Activated gamma-delta T cell (primary cell): Measurements from ENCODE around the gene CRADD.

ENCODE experiments used
- DNase-seq: peaks from one replicate; lab custom pipeline; 2025; lab: John Stamatoyannopoulos, UW

CRADD gene

DNA sequence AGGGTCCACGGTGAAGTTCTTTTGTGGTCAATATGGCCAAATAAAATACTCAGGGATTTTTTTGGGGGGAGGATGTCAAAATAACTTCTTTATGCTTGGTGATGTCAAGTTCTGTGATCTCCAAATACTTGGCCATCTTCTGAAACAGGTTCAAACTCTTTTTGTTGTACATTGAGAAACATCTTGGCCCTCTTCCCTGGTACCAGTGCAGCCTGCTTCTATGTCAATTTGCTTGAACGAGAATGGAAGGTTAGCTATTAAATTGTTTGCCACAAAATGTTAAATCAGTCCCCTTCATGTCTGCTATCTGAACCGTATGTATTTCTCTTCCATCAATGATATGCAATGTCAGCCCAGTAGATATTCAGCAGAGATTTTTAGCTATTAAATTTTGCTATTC lies 6.1 kb upstream of the CRADD start:
- no peak for DNase-seq

DNA sequence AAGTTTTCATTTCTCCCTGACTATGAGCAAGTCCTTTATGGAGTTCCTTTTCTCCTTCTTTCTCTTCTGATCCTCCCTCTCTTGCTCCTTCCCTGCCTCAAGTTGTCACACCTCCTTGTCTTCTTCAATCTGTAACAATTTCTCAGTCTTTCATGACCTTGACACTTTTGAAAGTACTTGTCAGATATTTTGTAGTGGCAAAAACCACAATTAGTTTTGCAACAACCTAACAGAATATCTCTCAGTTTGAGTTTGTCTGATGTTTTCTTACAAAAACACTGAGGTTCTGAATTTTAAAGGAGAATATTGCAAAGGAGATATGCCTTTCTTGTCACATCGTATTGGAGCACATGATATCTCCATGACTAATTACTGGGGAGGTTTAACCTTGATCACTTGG lies 4.1 kb upstream of the CRADD start:
- no peak for DNase-seq

DNA sequence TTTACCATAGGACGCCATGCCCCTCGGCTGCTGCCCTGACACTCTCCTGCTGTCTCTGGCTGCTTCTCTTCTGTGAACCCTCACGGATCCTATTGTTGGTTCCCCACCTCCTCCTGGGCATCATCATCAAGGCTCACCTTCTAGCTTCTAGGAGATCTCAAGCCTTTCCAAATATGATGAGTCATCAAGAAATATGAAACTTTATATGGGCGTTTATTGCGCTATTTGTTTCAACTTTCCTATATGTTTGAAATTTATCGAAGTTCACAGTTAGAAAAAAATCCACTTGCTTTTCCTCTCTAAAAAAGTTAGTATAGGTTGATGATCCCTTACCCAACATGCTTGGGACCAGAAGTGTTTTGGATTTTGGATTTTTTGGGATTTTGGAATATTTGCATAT lies 2.8 kb upstream of the CRADD start:
- DNase-seq: no peak

- DNase-seq: no peak
Measured at GRCh38 chr12:93676408-93677194, 574 bp upstream of the CRADD start.

- DNase-seq: no peak
Measured at GRCh38 chr12:93678779-93679178, 1.6 kb downstream of the CRADD start.

GRCh38 chr12:93679308-93679925 lies 2.2 kb downstream of the CRADD start:
- no peak for DNase-seq

DNA sequence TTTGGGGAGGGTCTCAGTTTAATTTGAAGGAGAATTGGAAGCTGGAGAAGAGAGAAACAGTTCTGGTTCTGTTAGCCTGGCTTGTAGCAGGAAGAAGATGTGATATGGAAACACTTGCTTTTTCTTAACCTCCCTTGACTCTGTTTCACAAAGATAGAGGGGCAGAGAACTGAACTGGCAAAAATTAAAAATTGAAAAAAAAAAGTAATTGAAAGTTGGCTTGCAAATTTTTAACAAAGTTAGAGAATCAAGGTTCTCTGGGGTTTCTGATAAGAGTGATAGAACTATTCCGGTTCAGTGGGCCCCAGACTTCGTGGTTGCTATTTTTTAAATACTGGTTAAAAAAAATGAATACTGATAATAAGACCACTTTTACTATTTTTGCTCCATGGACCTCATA lies 2.8 kb downstream of the CRADD start:
- DNase-seq: no peak

DNA sequence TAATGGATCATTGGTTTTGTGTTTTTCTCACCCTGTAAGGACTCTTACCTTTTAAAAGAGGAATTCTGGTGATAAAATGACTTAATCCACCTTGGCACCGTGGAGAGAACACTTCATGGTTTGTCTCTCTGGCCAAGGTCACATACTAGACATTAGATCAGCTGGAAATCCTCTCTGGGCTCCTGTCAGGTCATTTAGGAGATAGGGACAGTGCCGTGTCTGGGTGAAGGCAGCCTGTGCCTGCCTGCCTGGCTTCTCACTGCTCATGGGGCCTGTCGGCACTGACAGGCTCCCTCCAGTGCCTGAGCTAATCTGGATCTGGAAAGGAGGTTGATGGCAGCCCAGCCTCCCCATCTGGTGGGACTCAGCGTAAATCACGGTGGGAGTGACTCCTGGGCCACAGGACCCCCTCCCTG lies 5.7 kb downstream of the CRADD start:
- DNase-seq: no peak

- DNase-seq: no peak
Measured at GRCh38 chr12:93683410-93683809, 6.2 kb downstream of the CRADD start.

- DNase-seq: no peak
Measured at GRCh38 chr12:93684716-93685115, 7.5 kb downstream of the CRADD start.

GRCh38 chr12:93686572-93687356 lies 9.6 kb downstream of the CRADD start:
- DNase-seq: no peak

DNA sequence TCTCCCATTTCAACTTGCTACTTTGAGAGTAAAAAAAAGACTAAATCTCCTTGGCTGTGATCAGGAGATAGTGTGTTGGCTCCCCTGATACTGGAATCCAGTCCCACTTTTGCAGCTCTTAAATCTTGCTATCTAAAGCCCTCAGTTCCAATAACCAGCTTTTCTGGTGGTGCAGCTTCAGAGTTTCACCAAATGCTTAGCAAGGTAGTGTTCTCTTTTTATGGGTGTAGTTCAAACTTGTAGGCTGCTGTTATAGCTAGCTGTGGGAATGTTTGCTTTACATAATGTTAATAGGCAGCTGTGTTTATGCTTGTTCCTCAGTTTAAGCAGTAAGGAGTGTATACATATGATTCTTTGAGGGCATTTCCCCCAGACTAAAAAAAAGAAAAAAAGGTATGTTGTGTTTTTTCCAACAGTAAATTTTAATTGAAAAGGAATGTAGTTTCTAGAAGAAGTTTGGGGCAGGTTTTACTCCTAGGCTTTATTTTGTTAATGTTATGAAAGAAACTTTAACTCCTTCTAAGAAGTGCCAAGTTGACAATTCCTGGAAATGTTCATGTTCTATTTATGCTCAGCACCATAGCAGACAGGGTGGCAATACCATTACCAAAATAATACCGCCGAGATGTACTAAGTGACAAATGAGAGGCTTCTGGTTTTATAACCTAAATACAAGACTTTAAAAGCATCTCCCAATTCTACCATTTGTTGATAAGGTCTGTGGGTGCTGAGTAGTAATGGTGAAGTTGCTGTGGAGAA lies 12.1 kb downstream of the CRADD start:
- no peak for DNase-seq

DNA sequence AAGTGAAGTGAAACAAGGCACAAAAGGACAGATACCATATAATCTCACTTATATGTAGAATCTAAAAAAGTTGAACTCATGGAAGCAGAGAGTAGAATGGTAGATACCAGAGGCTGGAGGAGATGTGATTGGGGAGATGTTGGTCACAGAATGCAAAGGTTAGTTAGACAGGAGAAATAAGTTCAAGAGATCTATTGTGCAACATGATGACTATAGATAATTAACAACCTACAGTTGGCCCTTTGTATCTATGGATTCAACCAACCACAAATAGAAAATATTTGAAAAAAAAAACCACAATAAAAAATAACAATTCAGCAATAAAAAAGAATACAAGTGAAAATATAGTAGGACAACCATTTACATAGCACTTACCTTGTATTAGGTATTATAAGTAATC lies 19.3 kb downstream of the CRADD start:
- DNase-seq: no peak

GRCh38 chr12:93698307-93699092 lies 21.3 kb downstream of the CRADD start:
- DNase-seq: no peak

- DNase-seq: no peak
Measured at GRCh38 chr12:93699271-93700145, 22.3 kb downstream of the CRADD start.

DNA sequence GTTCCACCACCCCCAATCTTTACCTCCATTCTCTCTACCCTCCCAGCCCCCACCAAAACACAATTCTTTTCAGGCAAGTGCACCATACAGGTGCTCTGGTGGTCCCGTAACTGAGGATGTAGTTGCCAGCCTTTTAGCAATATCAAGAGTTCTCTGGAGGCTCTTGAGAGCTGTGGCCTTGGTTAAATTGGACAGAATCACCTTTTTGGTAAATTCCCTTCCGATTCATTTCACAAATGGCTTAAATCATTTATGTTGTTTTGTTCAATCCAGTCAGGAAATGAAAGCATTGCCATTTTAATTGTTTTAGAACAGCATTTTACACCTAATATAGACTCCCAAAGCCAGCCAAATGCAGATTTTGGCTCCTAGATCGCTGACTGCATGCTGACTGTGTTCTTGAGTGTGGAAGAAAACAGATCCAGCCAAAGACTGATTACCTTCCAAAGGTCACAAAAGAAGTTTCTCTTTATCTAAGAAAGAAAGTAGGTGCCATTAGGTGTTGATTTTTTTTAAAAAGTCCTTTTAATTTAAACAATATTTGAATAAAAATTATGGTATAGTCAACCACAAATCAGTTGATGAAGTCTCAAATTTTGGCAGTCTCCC lies 25.6 kb downstream of the CRADD start:
- DNase-seq: no peak

GRCh38 chr12:93704122-93704521 lies 26.9 kb downstream of the CRADD start:
- DNase-seq: no peak

DNA sequence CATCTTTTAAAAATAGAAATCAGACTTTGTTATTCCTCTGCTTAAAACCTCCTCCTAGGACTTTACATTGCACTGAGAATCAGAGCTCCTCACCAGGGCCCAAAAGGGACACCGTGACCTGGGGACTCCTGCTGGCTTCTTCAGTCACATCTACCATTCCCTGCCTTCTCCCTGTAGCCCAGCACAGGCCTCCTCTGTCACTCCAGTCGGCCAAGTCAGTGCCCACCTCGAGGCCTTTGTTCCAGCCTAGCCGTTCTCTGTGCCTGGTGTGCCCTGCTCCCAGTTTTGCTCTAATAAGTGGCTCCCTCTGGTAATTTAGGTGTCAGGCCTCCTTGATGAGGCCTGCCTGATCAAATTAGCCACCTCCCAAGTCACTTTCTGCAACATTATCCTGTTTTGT lies 27.4 kb downstream of the CRADD start:
- no peak for DNase-seq

DNA sequence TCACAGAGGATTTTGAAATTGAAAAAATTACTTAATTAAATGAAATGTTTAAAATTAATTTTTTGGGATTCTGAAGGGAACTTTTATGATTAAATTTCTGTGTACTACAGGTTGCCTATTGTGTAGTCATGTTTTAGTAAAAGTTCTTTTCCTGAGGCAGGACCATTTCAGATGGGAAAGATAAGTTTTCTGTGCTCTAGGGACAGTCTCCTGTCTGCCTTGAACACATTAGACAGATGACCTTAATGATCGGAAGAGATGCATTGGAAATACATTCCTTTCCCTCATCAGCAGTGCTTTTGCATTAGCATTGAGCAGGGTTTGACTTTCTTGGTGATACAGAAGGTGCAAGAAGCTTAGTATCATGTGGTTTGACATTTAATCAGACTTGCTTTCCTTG lies 28.1 kb downstream of the CRADD start:
- no peak for DNase-seq

- DNase-seq: no peak
Measured at GRCh38 chr12:93706387-93706786, 29.2 kb downstream of the CRADD start.
